Endothelial cell (in vitro differentiated cells): Measurements from ENCODE around the gene SENP2. TPM values are rescaled to one million over a fixed set of nuclear protein-coding genes. Genes with fewer than 3 reads are reported as not detected.
A peak's percentile ranks its signal among the peaks of the same experiment; 100 is the strongest.

Experiments used
- DNase-seq: peaks from one replicate; pipeline ENCODE4 v3.0.0; 2021; ENCODE audit warnings: low spot score
- H3K27ac Mint-ChIP-seq: one replicate; pipeline ENCODE4 v1.8.0; 2021; ENCODE audit warnings: mixed read lengths, inconsistent platforms; ENCODE audit not compliant: unreplicated experiment
- H3K27me3 Mint-ChIP-seq: one replicate; pipeline ENCODE4 v1.8.0; 2021; ENCODE audit warnings: mild to moderate bottlenecking, moderate library complexity, mixed read lengths, inconsistent platforms; ENCODE audit not compliant: unreplicated experiment
- H3K36me3 Mint-ChIP-seq: one replicate; pipeline ENCODE4 v1.8.0; 2021; ENCODE audit warnings: mild to moderate bottlenecking, low read depth, mixed read lengths, inconsistent platforms; ENCODE audit not compliant: unreplicated experiment
- H3K4me1 Mint-ChIP-seq: one replicate; pipeline ENCODE4 v1.8.0; 2021; ENCODE audit warnings: mild to moderate bottlenecking, mixed read lengths, inconsistent platforms; ENCODE audit not compliant: unreplicated experiment
- H3K4me3 Mint-ChIP-seq: one replicate; pipeline ENCODE4 v1.8.0; 2021; ENCODE audit warnings: mild to moderate bottlenecking, mixed read lengths, inconsistent platforms; ENCODE audit not compliant: unreplicated experiment
- H3K9me3 Mint-ChIP-seq: one replicate; pipeline ENCODE4 v1.8.0; 2021; ENCODE audit warnings: mixed read lengths, inconsistent platforms; ENCODE audit not compliant: unreplicated experiment
- CTCF ChIP-seq: fragments of 200-600 bp; sonication (generic); IDR thresholded peaks from one replicate; pipeline ENCODE4 v1.5.0; 2021; ENCODE audit warnings: antibody characterized with exemption; ENCODE audit not compliant: unreplicated experiment
- total RNA-seq: library from RNA; stranded (reverse); fragmentation: NEBNext Ultra II Directional; extraction: Animal tissue kit (Norgen Biotek cat#: 25700); gene quantifications from one replicate; pipeline ENCODE4 v1.2.1, GENCODE V29; 2021; ENCODE audit not compliant: unreplicated experiment

The SENP2 gene
- total RNA-seq, 1 donor from 2014 or later = 34.0 TPM

- peaks cover 11% of the 10 kb centered on the region for H3K27me3 Mint-ChIP-seq
- H3K27ac Mint-ChIP-seq = no peak overlapping the region
- H3K4me3 Mint-ChIP-seq = peak overlapping the region; percentile 35
- H3K36me3 Mint-ChIP-seq = peaks cover 6% of the 10 kb centered on the region
- no peak for DNase-seq
- peaks cover 13% of the 10 kb centered on the region for H3K4me1 Mint-ChIP-seq
- H3K9me3 Mint-ChIP-seq = no peaks in the 10 kb centered on the region
- no peak for TF ChIP-seq CTCF
These were observed 1.4 kb upstream of the SENP2 start for GRCh38 chr3:185584686-185585085.

GRCh38 chr3:185585518-185585858 lies 607 bp upstream of the SENP2 start:
- no peak for TF ChIP-seq CTCF

GRCh38 chr3:185586686-185587039 lies 568 bp downstream of the SENP2 start:
- no peak for DNase-seq
- H3K4me1 Mint-ChIP-seq = peaks cover 13% of the 10 kb centered on the region
- peaks cover 8% of the 10 kb centered on the region for H3K27me3 Mint-ChIP-seq
- H3K4me3 Mint-ChIP-seq = peak overlapping the region; percentile 97
- no peaks in the 10 kb centered on the region for H3K9me3 Mint-ChIP-seq
- peak overlapping the region; percentile 95 for H3K27ac Mint-ChIP-seq
- H3K36me3 Mint-ChIP-seq = peaks cover 6% of the 10 kb centered on the region
- no peak for TF ChIP-seq CTCF

More at GRCh38 chr3:185585518-185585858, 607 bp upstream of the SENP2 start:
- Mint-ChIP-seq H3K36me3 (peaks cover 6% of the 10 kb centered on the region), H3K27me3 (peaks cover 11% of the 10 kb centered on the region), H3K4me3 (peak overlapping the region; percentile 97), H3K9me3 (no peaks in the 10 kb centered on the region), H3K27ac (peak overlapping the region; percentile 95), H3K4me1 (peaks cover 13% of the 10 kb centered on the region)
- DNase-seq = no peak

GRCh38 chr3:185594073-185594472 lies 8.0 kb downstream of the SENP2 start:
- Mint-ChIP-seq H3K4me1 (peaks cover 4% of the 10 kb centered on the region), H3K9me3 (no peaks in the 10 kb centered on the region), H3K27me3 (peaks cover 2% of the 10 kb centered on the region), H3K4me3 (no peak overlapping the region), H3K27ac (no peak overlapping the region), H3K36me3 (no peaks in the 10 kb centered on the region)
- no peak for TF ChIP-seq CTCF
- DNase-seq = no peak

GRCh38 chr3:185595526-185595925 lies 9.4 kb downstream of the SENP2 start:
- no peak overlapping the region for H3K27ac Mint-ChIP-seq
- no peak overlapping the region for H3K4me3 Mint-ChIP-seq
- H3K27me3 Mint-ChIP-seq = peaks cover 2% of the 10 kb centered on the region
- no peak for DNase-seq
- H3K4me1 Mint-ChIP-seq = peaks cover 4% of the 10 kb centered on the region
- H3K36me3 Mint-ChIP-seq = peaks cover 4% of the 10 kb centered on the region
- TF ChIP-seq CTCF = no peak
- no peaks in the 10 kb centered on the region for H3K9me3 Mint-ChIP-seq
